WTC11 (cell line): ENCODE data around the gene DNMT3A.

ENCODE experiments used
- CTCF ChIP-seq: fragments of 200-600 bp; IDR thresholded peaks from 2 replicates; pipeline ENCODE4 v1.8.0; 2022; ENCODE audit warnings: antibody characterized with exemption
- FOXP1 ChIP-seq: sonication (generic); formaldehyde crosslinking; IDR thresholded peaks from 2 replicates; pipeline ENCODE4 v1.8.0; 2022; ENCODE audit warnings: missing genetic modification reagents, mild to moderate bottlenecking, moderate library complexity, borderline replicate concordance
- IRF2 ChIP-seq: sonication (generic); formaldehyde crosslinking; IDR thresholded peaks from 2 replicates; pipeline ENCODE4 v1.8.0; 2022; ENCODE audit warnings: low read depth, missing genetic modification reagents, borderline replicate concordance
- NFE2L1 ChIP-seq: sonication (generic); formaldehyde crosslinking; IDR thresholded peaks from 2 replicates; pipeline ENCODE4 v1.8.1; 2023; ENCODE audit warnings: missing genetic modification reagents
- NR2C2 ChIP-seq: sonication (generic); formaldehyde crosslinking; IDR thresholded peaks from 2 replicates; pipeline ENCODE4 v1.8.0; 2022; ENCODE audit warnings: mild to moderate bottlenecking, missing genetic modification reagents

- TF ChIP-seq CTCF = no peak
- no peak for TF ChIP-seq NFE2L1 (CRISPR knock-in tag)
- TF ChIP-seq IRF2 (CRISPR knock-in tag) = no peak
- no peak for TF ChIP-seq FOXP1 (CRISPR knock-in tag)
- TF ChIP-seq NR2C2 = no peak
These were observed 162.7 kb downstream of the DNMT3A start for GRCh38 chr2:25178976-25179375.
